Left ventricle myocardium inferior (tissue), 1 donor: Measurements from ENCODE around the gene KAZN. TPM values are rescaled to one million over a fixed set of nuclear protein-coding genes. Genes with fewer than 3 reads are reported as not detected.
A peak's percentile ranks its signal among the peaks of the same experiment; 100 is the strongest.

Source experiments
- DNase-seq: peaks from one replicate; pipeline ENCODE4 v3.0.0-alpha.2; 2020
- H3K27ac ChIP-seq: fragments of 200-600 bp; replicated peaks from 2 replicates; pipeline ENCODE4 v1.8.0; 2021
- H3K27me3 ChIP-seq: fragments of 200-600 bp; 2 replicates; pipeline ENCODE4 v1.8.0; 2021; ENCODE audit warnings: low read depth
- H3K36me3 ChIP-seq: fragments of 200-600 bp; 2 replicates; pipeline ENCODE4 v1.8.0; 2021
- H3K4me1 ChIP-seq: fragments of 200-600 bp; 2 replicates; pipeline ENCODE4 v1.8.0; 2021
- H3K4me3 ChIP-seq: fragments of 200-600 bp; 2 replicates; pipeline ENCODE4 v1.8.0; 2021; ENCODE audit warnings: mild to moderate bottlenecking, moderate library complexity
- H3K9me3 ChIP-seq: fragments of 200-600 bp; replicated peaks from 2 replicates; pipeline ENCODE4 v1.8.0; 2021
- intact Hi-C: fragments of 100-400 bp; cut with micrococcal nuclease; formaldehyde crosslinking; loops from one replicate; pipeline ENCODE4 v1.11.0; 2022
- total RNA-seq: library from RNA; stranded (reverse); fragmentation: NEBNext Ultra II Directional; extraction: Animal tissue kit (Norgen Biotek cat#: 25700); gene quantifications from one replicate; pipeline ENCODE4 v1.2.1, GENCODE V29; 2021
- TF ChIP-seq, protein P1 (sequence below): fragments of 200-600 bp; IDR thresholded peaks from 2 replicates; pipeline ENCODE4 v1.8.0; 2021; ENCODE audit warnings: antibody characterized with exemption, mild to moderate bottlenecking, borderline replicate concordance
- donor health status: DM: no; HTN: yes; CAD: no; lungs with severe emphysema.

KAZN gene
- total RNA-seq, 1 donor from 2014 or later = 2.2 TPM

DNA sequence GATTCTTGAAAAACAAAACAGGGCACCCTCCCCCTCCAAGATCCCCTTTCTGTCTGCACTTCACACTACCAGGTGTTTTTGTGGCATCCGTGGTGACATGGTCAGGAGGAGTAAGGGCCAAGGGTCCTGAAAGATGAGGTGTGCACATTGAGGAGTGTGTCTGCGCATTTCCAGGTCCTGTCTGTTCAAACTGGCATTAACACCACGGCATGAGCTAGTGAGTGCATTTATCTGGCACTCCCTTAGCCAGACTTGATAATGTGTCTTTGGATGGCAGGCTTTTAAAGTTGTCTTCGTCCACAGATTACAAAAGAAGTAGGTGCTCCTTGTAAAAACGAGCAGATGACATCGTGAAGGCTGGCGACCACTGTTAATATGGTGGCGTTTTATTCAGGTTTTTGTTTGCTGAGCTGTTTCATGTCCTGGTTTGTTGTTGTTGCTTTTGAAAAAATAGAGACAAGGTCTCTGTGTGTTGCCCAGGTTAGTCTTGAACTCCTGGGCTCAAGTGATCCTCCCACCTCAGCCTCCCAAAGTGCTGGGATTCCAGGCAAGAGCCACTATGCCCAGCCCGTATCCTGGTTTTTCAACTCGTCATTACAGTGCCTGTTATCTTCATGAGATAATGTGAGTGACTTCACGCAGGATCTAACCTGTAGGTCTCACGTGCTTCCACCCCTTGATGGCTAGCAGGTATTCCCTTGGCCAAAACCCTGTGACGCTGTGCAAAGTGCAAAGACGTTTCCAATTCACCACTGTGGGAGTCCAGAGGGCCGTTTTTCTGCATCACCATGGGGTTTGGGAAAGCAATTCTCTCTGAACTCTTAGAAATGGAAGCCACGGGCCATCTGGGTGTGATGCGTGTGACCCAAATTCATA lies 559.3 kb downstream of the KAZN start:
- no peak for DNase-seq
- H3K4me3 ChIP-seq = no peak overlapping the region
- intact Hi-C loops = loop anchor here (10.0 kb wide), 1 partner anchor 117 kb away; no protein-coding TSS in a partner anchor
- peaks cover 65% of the 10 kb centered on the region for H3K4me1 ChIP-seq
- no peaks in the 10 kb centered on the region for H3K27me3 ChIP-seq
- peak overlapping the region; percentile 61 for H3K27ac ChIP-seq
- H3K36me3 ChIP-seq = no peaks in the 10 kb centered on the region
- TF ChIP-seq, protein P1, sequence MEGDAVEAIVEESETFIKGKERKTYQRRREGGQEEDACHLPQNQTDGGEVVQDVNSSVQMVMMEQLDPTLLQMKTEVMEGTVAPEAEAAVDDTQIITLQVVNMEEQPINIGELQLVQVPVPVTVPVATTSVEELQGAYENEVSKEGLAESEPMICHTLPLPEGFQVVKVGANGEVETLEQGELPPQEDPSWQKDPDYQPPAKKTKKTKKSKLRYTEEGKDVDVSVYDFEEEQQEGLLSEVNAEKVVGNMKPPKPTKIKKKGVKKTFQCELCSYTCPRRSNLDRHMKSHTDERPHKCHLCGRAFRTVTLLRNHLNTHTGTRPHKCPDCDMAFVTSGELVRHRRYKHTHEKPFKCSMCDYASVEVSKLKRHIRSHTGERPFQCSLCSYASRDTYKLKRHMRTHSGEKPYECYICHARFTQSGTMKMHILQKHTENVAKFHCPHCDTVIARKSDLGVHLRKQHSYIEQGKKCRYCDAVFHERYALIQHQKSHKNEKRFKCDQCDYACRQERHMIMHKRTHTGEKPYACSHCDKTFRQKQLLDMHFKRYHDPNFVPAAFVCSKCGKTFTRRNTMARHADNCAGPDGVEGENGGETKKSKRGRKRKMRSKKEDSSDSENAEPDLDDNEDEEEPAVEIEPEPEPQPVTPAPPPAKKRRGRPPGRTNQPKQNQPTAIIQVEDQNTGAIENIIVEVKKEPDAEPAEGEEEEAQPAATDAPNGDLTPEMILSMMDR = no peak
- no peaks in the 10 kb centered on the region for H3K9me3 ChIP-seq

DNA sequence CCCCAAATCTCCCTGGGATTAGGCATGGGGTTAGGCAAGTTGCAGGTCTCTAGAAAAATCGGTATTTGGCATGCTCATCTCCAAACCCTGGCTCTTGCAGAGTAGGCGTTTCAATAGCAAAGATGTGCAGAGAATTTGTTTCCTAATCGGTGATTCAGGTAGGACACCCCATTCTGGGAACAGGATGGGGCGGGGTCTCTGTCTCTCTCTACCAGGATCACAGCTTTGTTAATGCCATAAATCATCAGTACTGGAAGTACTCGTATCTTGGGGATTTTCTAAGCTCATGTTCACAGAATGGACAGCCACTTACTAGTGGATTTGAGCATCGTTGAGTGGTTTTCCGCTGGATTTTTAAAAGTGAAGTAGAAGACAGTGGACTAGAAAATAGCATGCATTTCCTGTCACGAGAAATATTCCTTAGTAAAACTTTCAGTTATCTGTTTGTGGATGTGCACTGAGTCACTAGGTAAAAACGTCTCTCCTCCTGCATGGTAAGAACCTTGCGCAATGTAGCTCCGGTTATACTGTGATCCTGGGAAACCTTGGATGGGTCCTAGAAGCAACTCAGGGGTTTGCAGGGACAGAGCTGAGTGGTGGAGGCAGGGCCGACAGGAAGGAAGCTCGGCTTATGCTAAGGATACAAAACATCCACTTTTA lies 560.2 kb downstream of the KAZN start:
- Histone ChIP-seq H3K4me1 (peaks cover 58% of the 10 kb centered on the region), H3K27ac (peak overlapping the region; percentile 61), H3K9me3 (no peaks in the 10 kb centered on the region), H3K4me3 (peak overlapping the region; percentile 32), H3K27me3 (no peaks in the 10 kb centered on the region), H3K36me3 (no peaks in the 10 kb centered on the region)
- no peak for DNase-seq
- intact Hi-C loops = loop anchor here (10.0 kb wide), 1 partner anchor 116 kb away; no protein-coding TSS in a partner anchor
- TF ChIP-seq, protein P1 = no peak

DNA sequence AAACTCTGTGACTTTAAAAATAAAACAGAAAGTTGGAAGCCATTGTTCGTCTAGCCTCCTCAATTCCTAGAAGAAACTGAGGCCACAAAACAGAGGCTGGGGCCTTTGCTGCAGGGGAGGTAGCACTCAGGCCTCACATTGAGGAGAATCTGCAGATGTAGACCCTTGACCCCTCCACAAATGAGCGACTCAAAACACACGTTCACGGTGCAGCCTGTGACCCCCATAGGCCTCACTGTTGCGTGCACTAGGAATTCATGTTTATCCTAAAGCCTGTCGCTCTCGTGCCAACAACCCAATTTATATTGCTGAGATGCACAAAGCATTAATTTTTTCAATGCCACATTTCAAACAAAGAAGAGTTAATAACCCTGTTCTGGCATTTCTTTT lies 560.7 kb downstream of the KAZN start:
- TF ChIP-seq, protein P1 = no peak

DNA sequence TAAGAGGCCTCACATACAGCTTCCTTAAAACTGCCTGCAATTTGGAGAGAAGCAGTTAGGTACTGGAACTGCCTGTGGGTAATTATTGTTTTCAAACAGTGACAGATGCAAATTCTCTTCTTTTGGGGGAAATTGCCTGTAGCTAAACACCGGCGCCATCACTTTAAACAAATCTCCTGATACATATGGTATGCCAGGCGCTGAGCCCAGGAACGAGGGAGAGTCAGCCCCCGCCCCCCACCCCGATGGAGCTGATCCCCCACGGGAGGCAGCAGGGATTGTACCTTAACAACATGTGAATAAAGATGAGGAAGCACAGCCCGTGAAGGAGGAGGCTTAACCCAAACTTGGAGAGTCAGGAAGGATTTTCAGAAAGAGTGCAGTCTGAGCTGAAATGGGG lies 562.1 kb downstream of the KAZN start:
- H3K27me3 ChIP-seq = no peaks in the 10 kb centered on the region
- TF ChIP-seq, protein P1 = no peak
- intact Hi-C loops = no loop called here
- no peak overlapping the region for H3K4me3 ChIP-seq
- DNase-seq = no peak
- no peak overlapping the region for H3K27ac ChIP-seq
- no peaks in the 10 kb centered on the region for H3K9me3 ChIP-seq
- H3K36me3 ChIP-seq = no peaks in the 10 kb centered on the region
- peaks cover 38% of the 10 kb centered on the region for H3K4me1 ChIP-seq

More for the DNA sequence above, 560.7 kb downstream of the KAZN start:
- no peak for DNase-seq
- peaks cover 52% of the 10 kb centered on the region for H3K4me1 ChIP-seq
- no peaks in the 10 kb centered on the region for H3K9me3 ChIP-seq
- H3K4me3 ChIP-seq = peak overlapping the region; percentile 32
- peak overlapping the region; percentile 61 for H3K27ac ChIP-seq
- intact Hi-C loops = loop anchor here (10.0 kb wide), 1 partner anchor 116 kb away; no protein-coding TSS in a partner anchor
- no peaks in the 10 kb centered on the region for H3K36me3 ChIP-seq
- H3K27me3 ChIP-seq = no peaks in the 10 kb centered on the region

DNA sequence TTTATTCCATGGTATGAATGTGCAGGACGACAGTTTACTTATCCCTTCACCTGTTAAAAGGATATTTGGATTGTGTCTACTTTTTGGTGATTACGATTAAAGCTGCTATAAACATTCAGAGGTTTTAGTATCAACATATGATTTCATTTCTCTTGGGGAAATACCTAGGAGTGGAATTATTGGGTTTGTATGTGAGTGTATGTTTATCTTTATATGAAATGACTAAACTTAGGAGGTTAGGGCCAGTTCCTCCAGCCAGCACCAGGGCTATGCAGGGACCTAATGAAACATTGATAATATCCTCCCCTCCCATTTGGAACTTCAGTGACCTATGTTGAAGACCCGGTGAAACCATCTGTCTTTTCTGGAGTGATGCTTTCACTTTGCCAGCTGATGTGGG lies 568.9 kb downstream of the KAZN start:
- intact Hi-C loops = no loop called here
- peaks cover 8% of the 10 kb centered on the region for H3K4me1 ChIP-seq
- H3K36me3 ChIP-seq = no peaks in the 10 kb centered on the region
- H3K4me3 ChIP-seq = no peak overlapping the region
- no peaks in the 10 kb centered on the region for H3K9me3 ChIP-seq
- no peak overlapping the region for H3K27ac ChIP-seq
- TF ChIP-seq, protein P1 = no peak
- DNase-seq = no peak
- no peaks in the 10 kb centered on the region for H3K27me3 ChIP-seq
